ENCODE results near the gene CEP72.

- TF ChIP-seq ZFP3 (CRISPR knock-in tag; IDR thresholded peaks at IDR 0.05) (no peak), ZFP30 (CRISPR knock-in tag; IDR thresholded peaks at IDR 0.05) (no peak), ZNF70 (CRISPR knock-in tag; IDR thresholded peaks at IDR 0.05) (no peak), PPARA (CRISPR knock-in tag; IDR thresholded peaks at IDR 0.05; ENCODE audit: borderline replicate concordance) (no peak), ZC3H10 (CRISPR knock-in tag; IDR thresholded peaks at IDR 0.05) (no peak), ESRRG (CRISPR knock-in tag; IDR thresholded peaks at IDR 0.05) (no peak), GLIS3 (CRISPR knock-in tag; IDR thresholded peaks at IDR 0.05) (no peak), ISL1 (CRISPR knock-in tag; IDR thresholded peaks at IDR 0.05) (no peak), RARB (CRISPR knock-in tag; IDR thresholded peaks at IDR 0.05) (no peak), ARNTL (CRISPR knock-in tag; IDR thresholded peaks at IDR 0.05; ENCODE audit: borderline replicate concordance, low read depth) (no peak)
- TF ChIP-seq, protein P1, sequence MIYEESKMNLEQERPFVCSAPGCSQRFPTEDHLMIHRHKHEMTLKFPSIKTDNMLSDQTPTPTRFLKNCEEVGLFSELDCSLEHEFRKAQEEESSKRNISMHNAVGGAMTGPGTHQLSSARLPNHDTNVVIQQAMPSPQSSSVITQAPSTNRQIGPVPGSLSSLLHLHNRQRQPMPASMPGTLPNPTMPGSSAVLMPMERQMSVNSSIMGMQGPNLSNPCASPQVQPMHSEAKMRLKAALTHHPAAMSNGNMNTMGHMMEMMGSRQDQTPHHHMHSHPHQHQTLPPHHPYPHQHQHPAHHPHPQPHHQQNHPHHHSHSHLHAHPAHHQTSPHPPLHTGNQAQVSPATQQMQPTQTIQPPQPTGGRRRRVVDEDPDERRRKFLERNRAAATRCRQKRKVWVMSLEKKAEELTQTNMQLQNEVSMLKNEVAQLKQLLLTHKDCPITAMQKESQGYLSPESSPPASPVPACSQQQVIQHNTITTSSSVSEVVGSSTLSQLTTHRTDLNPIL (CRISPR knock-in tag; IDR thresholded peaks at IDR 0.05; ENCODE audit: low read depth), result no peak
Measured at GRCh38 chr5:590346-590745, 21.8 kb upstream of the CEP72 start.

Measured in SK-N-SH treated with all-trans-retinoic acid at 6 μM for 48 hours (cell line).